ENCODE data around the gene KCNH2. TPM values are rescaled to one million over a fixed set of nuclear protein-coding genes. Genes with fewer than 3 reads are reported as not detected.

Gene KCNH2
- total RNA-seq, 2 experiments from 2014 or later = 5.8 to 7.5 TPM

DNA sequence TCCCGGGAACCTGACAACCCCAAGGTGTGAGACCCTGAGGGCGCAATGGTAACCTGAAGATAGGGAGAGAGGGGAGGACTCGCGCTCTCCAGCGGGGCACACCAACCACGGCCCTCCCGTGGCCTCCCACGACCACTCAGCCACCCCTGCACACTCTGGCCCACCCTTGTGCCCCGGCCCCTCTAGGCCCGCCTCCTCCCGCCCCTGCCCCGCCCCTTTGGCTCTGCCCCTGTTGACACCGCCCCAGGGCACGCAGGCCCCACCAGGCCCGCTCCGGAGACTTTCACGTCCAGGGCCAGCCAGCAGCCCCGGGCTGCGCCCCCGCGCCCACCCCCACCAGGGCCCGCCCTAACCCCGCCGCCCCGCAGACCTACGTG is 35.2 kb upstream of the KCNH2 start:
- Histone ChIP-seq H3K79me2 (ENCODE audit: insufficient read depth, low read depth, low read length) (no peaks in the 10 kb centered on the region), H3K9me2 (ENCODE audit: insufficient read depth, low read length) (no peaks in the 10 kb centered on the region), H3K9me3 (ENCODE audit: low read length) (no peaks in the 10 kb centered on the region), H4K20me1 (ENCODE audit: insufficient read depth, low read length) (no peaks in the 10 kb centered on the region), H3K27ac (ENCODE audit: low read depth, low read length, poor library complexity, severe bottlenecking) (no peak overlapping the region), H3K4me2 (ENCODE audit: low read length) (no peak overlapping the region), H3K36me3 (ENCODE audit: insufficient read depth, low read length) (no peaks in the 10 kb centered on the region), H2AFZ (ENCODE audit: low read length) (no peak overlapping the region), H3K4me1 (ENCODE audit: insufficient read depth, low read length, poor library complexity, severe bottlenecking) (peaks cover 10% of the 10 kb centered on the region), H3K4me3 (ENCODE audit: low read depth, low read length, poor library complexity, severe bottlenecking) (no peak overlapping the region)
- TF ChIP-seq CTCF (conservative IDR thresholded peaks at IDR 0.05; ENCODE audit: low read length) (no peak), EZH2phosphoT487 (IDR thresholded peaks at IDR 0.05; ENCODE audit: borderline replicate concordance, low read depth, low read length) (no peak)
- intact Hi-C loops (cut with micrococcal nuclease; ENCODE audit: unreplicated experiment) = no loop called here
- ChIA-PET POLR2A (interaction anchor here (0.5 kb wide), 1 partner anchor 311 kb away, joined by 3 read pairs; no protein-coding TSS in a partner anchor), CTCF (ENCODE audit: unreplicated experiment) (interaction anchor here (0.6 kb wide), 1 partner anchor 21 kb away, joined by 8 read pairs; no protein-coding TSS in a partner anchor)
- no TSS peak for BruUV-seq (replicated peaks)
- no peak for DNase-seq (ENCODE audit: low spot score)

GRCh38 chr7:151012911-151013347 is 34.8 kb upstream of the KCNH2 start:
- Histone ChIP-seq H3K27ac (ENCODE audit: low read depth, low read length, poor library complexity, severe bottlenecking) (no peak overlapping the region), H3K4me1 (ENCODE audit: insufficient read depth, low read length, poor library complexity, severe bottlenecking) (peaks cover 10% of the 10 kb centered on the region), H3K4me2 (ENCODE audit: low read length) (no peak overlapping the region)

More at GRCh38 chr7:151012911-151013347, 34.8 kb upstream of the KCNH2 start:
- Histone ChIP-seq H3K36me3 (ENCODE audit: insufficient read depth, low read length) (no peaks in the 10 kb centered on the region), H3K79me2 (ENCODE audit: insufficient read depth, low read depth, low read length) (no peaks in the 10 kb centered on the region), H4K20me1 (ENCODE audit: insufficient read depth, low read length) (no peaks in the 10 kb centered on the region), H3K4me3 (ENCODE audit: low read depth, low read length, poor library complexity, severe bottlenecking) (no peak overlapping the region), H3K9me3 (ENCODE audit: low read length) (no peaks in the 10 kb centered on the region), H2AFZ (ENCODE audit: low read length) (no peak overlapping the region), H3K9me2 (ENCODE audit: insufficient read depth, low read length) (no peaks in the 10 kb centered on the region)
- POLR2A ChIA-PET = no interaction called here
- intact Hi-C loops (cut with micrococcal nuclease; ENCODE audit: unreplicated experiment) = no loop called here
- no peak for DNase-seq (ENCODE audit: low spot score)
- CTCF ChIA-PET (ENCODE audit: unreplicated experiment) = interaction anchor here (0.6 kb wide), 1 partner anchor 20 kb away, joined by 8 read pairs; no protein-coding TSS in a partner anchor
- TF ChIP-seq EZH2phosphoT487 (IDR thresholded peaks at IDR 0.05; ENCODE audit: borderline replicate concordance, low read depth, low read length) (no peak), CTCF (conservative IDR thresholded peaks at IDR 0.05; ENCODE audit: low read length) (peak; percentile 64)
- no TSS peak for BruUV-seq (replicated peaks)
